ENCODE data around the gene GTF2F1. TPM values are rescaled to one million over a fixed set of nuclear protein-coding genes. Genes with fewer than 3 reads are reported as not detected.

Gene GTF2F1
- total and polyA plus RNA-seq, 4 donors: 7.4 to 24.4 (median 16.8) TPM

- H3K27me3 ChIP-seq (ENCODE audit: control insufficient read depth in 4 of 4, insufficient read depth in 4 of 4, low read length in 3 of 4): no peaks in the 10 kb centered on the region
- TF ChIP-seq NR2F2 (IDR thresholded peaks at IDR 0.05): no peak
- TF ChIP-seq GABPA (IDR thresholded peaks at IDR 0.05 in 1 of 2, conservative IDR thresholded peaks at IDR 0.05 in 1 of 2): no peak
- TF ChIP-seq HNF4A (conservative IDR thresholded peaks at IDR 0.05): no peak
- TF ChIP-seq EGR1 (IDR thresholded peaks at IDR 0.05; ENCODE audit: low read depth in 2 of 2): no peak
- H3K4me1 ChIP-seq (ENCODE audit: control insufficient read depth in 4 of 4, insufficient read depth in 4 of 4, low read length in 3 of 4): peaks cover 0 to 11% (median 5%) of the 10 kb centered on the region in 4 donors
- WGBS: 94% methylated on average over 5 of the region's 5 CpGs
- H3K4me3 ChIP-seq (ENCODE audit: low read depth in 1 of 3, low read length in 3 of 3): no peak overlapping the region
- H3K9me3 ChIP-seq (ENCODE audit: control insufficient read depth in 4 of 4, low read length in 3 of 4): no peaks in the 10 kb centered on the region
- DNase-seq (ENCODE audit: low spot score): no peak
- no peak overlapping the region for H3K27ac ChIP-seq (ENCODE audit: low read depth in 1 of 2, low read length in 2 of 2)
- H3K36me3 ChIP-seq (ENCODE audit: control insufficient read depth in 4 of 4, insufficient read depth in 3 of 4, low read depth in 1 of 4, low read length in 3 of 4): peaks cover 0 to 3% (median 1%) of the 10 kb centered on the region in 4 donors
- no peak overlapping the region for H3K9ac ChIP-seq (ENCODE audit: low read depth in 1 of 2, low read length in 2 of 2)
These were observed 33.2 kb downstream of the GTF2F1 start for GRCh38 chr19:6359568-6360341.

- Histone ChIP-seq H3K36me3 (ENCODE audit: control insufficient read depth in 4 of 4, insufficient read depth in 3 of 4, low read depth in 1 of 4, low read length in 3 of 4) (no peaks in the 10 kb centered on the region), H3K4me1 (ENCODE audit: control insufficient read depth in 4 of 4, insufficient read depth in 4 of 4, low read length in 3 of 4) (peaks cover 0 to 11% (median 4%) of the 10 kb centered on the region in 4 donors), H3K9ac (ENCODE audit: low read depth in 1 of 2, low read length in 2 of 2) (no peak overlapping the region), H3K27ac (ENCODE audit: low read depth in 1 of 2, low read length in 2 of 2) (no peak overlapping the region), H3K4me3 (ENCODE audit: low read depth in 1 of 3, low read length in 3 of 3) (no peak overlapping the region), H3K27me3 (ENCODE audit: control insufficient read depth in 4 of 4, insufficient read depth in 4 of 4, low read length in 3 of 4) (no peaks in the 10 kb centered on the region), H3K9me3 (ENCODE audit: control insufficient read depth in 4 of 4, low read length in 3 of 4) (no peaks in the 10 kb centered on the region)
- TF ChIP-seq HNF4A (conservative IDR thresholded peaks at IDR 0.05) (no peak), CTCF (IDR thresholded peaks at IDR 0.05; ENCODE audit: low read depth, low read length, missing input control) (no peak), SP1 (IDR thresholded peaks at IDR 0.05) (no peak), MAX (IDR thresholded peaks at IDR 0.05) (no peak), FOXA2 (IDR thresholded peaks at IDR 0.05) (no peak), RXRA (IDR thresholded peaks at IDR 0.05) (no peak), FOXA1 (IDR thresholded peaks at IDR 0.05) (no peak), ATF3 (IDR thresholded peaks at IDR 0.05) (no peak), NR2F2 (IDR thresholded peaks at IDR 0.05) (no peak), TAF1 (conservative IDR thresholded peaks at IDR 0.05) (no peak), JUND (IDR thresholded peaks at IDR 0.05) (no peak), RAD21 (IDR thresholded peaks at IDR 0.05) (no peak), ZBTB33 (IDR thresholded peaks at IDR 0.05) (no peak), HNF4G (IDR thresholded peaks at IDR 0.05) (no peak), REST (IDR thresholded peaks at IDR 0.05) (no peak), YY1 (IDR thresholded peaks at IDR 0.05) (no peak), GABPA (IDR thresholded peaks at IDR 0.05 in 1 of 2, conservative IDR thresholded peaks at IDR 0.05 in 1 of 2) (no peak), EGR1 (IDR thresholded peaks at IDR 0.05; ENCODE audit: low read depth in 2 of 2) (no peak)
- no peak for DNase-seq (ENCODE audit: low spot score)
- 75% methylated on average over 9 of the region's 9 CpGs for WGBS
These were observed 35.0 kb downstream of the GTF2F1 start for GRCh38 chr19:6358003-6358402.

All from liver (tissue), 9 donors.